ENCODE measurements around the gene ASTN2.

DNA sequence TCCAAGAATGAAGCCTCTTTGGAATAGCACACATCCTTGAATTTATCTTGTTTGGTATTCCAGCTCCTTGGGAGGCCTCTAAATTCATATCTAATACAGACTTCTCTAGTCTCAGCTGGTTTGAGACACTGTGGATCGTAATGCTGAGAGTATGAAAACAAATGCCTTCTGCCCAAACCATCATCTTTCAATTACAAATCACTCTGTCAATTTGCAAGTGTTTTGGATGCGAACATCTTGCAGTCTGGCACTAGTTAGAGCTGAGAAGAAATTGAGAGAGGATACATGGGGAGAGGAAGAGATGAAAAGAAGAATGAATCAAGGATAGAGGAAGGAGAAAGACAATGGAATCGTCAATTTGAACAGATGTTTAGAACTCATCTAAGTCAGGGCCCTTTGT lies 342.6 kb downstream of the ASTN2 start:
- TF ChIP-seq POLR2A (IDR thresholded peaks at IDR 0.05; ENCODE audit: low read length) (no peak), GATA1 (IDR thresholded peaks at IDR 0.05; ENCODE audit: low read depth, low read length) (no peak)

All from erythroblast (primary cell).